SH-SY5Y (cell line): ENCODE results near the gene RSRC1.

ENCODE experiments used
- GATA2 ChIP-seq: IDR thresholded peaks from 2 replicates; pipeline ENCODE4 v1.6.1; 2011; ENCODE audit warnings: mild to moderate bottlenecking, low read depth, low read length
- GATA3 ChIP-seq: IDR thresholded peaks from 2 replicates; pipeline ENCODE4 v1.6.1; 2011; ENCODE audit warnings: low read depth, mild to moderate bottlenecking, low read length, moderate library complexity

- TF ChIP-seq GATA2 (no peak), GATA3 (no peak; the same call in none of the 2 replicates)
Measured at GRCh38 chr3:158407844-158408517, 298.1 kb downstream of the RSRC1 start.
